ENCODE results near the gene PRSS33.

PRSS33 gene

DNA sequence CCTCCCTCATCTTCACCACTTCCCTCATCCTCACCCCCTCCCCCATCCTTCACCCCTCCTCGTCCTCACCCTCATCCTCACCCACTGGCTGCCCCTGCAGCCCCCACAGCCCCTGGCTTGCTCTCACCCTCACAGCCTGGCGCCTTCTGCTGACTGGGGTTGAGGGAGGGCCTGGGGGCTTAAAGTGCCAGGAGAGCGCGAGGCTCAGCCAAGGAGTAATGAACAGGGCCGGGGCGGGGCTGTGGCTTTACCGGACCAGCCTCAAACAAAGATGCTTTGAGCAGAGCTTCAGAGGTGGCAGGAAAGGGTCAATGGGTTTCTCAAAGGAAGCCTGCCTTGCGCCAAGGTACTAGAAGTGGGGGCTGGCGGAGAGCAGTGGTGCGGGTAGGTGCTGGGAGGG, at the start of gene PRSS33:
Gene PRSS33 (minus strand): TSS at position 155 of the 400 bp plus-strand sequence. CDS start 1,013 bp downstream, outside the sequence.
- DNase-seq, result no peak

- DNase-seq, result no peak
These were observed 49.5 kb upstream of the PRSS33 start for GRCh38 chr16:2836646-2837508.

- DNase-seq, result no peak
These were observed 48.5 kb upstream of the PRSS33 start for GRCh38 chr16:2835638-2836493.

DNA sequence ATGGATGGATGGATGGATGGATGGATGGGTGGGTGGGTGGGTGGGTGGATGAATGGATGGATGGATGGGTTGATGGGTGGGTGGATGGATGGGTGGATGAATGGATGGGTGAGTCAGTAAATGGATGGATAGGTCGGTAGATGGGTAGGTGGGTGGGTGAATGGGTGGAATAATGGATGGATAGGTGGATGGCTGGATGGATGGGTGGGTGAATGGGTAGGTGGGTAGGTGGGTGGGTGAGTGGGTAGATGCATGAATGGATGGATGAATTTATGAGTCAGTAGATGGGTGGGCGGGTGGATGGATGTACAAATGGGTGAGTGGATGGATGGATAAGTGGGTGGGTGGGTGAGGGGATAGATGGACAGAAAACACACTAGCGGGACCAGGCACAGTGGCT, 47.6 kb upstream of the PRSS33 start:
- no peak for DNase-seq

DNA sequence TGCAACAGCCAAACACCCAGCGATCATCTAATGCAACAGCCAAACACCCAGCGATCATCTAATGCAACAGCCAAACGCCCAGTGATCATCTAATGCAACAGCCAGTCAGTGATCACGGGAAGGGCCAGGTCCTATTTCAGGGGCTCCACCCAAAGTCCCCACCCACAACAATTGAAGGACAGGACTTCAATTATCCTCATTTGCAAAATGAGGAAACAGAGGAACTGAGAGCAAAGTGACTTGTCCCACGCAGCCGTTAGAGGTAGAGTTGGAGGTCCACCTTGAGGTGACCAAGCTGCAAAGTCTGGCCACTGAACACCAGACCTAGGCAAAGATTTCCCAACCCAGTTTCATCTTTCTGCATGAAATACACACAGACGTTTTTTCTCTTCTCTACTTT, 46.4 kb upstream of the PRSS33 start:
- no peak for DNase-seq

DNA sequence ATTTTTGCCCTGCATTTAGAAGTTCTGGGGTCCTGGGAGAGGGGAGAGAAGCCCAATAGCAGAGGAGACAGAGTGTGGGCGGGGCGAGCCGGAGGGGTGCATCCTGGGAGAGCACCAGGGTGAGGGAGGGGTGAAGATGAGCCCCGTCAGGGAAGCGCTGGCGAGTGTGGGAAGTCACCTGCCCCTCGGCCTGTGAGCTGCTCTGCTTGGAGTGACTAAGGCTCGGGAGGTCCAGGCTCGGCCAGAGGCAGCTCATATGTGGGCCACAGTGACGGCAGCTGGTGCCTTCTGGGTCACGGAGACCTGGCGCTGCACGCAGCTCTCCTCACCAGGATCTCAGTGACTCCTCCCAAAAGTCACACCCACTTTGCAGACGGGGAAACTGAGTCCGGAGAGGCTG, 43.8 kb upstream of the PRSS33 start:
- DNase-seq, result no peak

GRCh38 chr16:2830355-2830695, 43.0 kb upstream of the PRSS33 start:
- DNase-seq, result no peak

DNA sequence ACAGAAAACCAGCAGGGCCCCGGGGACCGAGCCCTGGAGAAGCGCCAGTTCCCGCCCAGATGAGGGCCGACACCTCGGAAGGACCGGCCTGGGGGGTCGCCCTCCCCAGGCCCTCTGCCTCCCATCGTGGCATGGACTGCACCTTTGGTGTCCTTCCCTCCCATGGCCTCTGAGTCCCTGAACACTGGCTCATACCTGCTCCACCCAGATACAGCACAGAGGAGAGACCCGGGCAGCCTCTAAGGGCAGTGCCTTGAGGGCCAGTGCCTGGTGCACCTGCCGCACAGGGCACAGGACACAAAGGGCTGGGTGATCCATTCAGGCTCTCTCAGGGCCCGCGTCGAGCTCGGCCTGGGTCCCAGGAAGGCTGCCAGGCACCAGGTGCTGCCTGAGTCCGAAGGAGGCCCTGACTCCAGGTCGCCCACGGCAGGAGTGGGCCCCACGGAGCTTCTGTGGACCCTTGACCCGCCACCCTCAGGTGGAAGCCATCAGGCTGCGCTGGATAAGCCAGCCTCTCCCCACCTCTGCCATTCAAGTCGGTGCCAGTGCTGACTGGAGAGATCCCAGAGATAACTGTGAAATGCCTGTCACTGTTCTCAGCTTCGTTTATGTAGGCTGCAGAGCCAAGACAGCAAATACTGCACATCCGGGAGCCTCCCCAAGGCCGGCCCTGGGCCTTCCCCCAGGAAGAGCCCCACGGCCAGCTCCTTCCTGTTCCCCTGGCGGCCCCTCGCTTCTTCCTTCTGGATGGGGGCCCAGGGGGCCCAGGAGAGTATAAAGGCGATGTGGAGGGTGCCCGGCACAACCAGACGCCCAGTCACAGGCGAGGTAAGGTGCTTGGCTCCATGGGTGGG, 42.4 kb upstream of the PRSS33 start, which contains the start of gene ZG16B:
Gene ZG16B (plus strand): TSS at position 803 of the 854 bp plus-strand sequence. CDS start 139 bp downstream, outside the sequence.
- DNase-seq, result no peak

DNA sequence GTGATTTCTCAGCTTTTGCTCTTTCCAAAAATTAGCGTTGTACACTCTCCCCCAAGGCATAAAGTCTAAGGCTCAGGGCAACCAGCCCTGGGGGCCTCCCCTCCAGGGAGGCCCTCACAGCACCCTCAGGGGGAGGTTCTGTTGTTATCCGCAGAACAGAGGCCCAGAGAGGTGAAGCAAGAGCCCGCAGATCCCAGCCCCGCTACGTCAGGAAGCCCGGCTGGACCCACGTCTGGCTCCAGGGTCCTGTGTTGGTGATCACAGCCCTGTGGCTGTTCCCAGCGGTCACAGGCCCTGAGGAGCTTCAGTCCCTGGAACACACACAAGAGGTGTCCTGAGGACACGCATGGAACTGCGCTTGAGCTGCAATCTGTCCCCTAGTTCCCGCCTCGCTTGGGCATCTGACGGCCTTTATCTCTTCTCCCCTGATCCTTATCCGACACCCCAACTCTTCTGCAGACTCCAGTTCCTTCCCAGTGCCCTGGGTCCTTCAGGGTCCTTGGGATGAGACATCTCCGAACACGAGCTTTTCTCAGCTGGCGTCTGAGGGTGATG, 41.6 kb upstream of the PRSS33 start:
- DNase-seq, result no peak

- no peak for DNase-seq
These were observed 41.1 kb upstream of the PRSS33 start for GRCh38 chr16:2828521-2828840.

DNA sequence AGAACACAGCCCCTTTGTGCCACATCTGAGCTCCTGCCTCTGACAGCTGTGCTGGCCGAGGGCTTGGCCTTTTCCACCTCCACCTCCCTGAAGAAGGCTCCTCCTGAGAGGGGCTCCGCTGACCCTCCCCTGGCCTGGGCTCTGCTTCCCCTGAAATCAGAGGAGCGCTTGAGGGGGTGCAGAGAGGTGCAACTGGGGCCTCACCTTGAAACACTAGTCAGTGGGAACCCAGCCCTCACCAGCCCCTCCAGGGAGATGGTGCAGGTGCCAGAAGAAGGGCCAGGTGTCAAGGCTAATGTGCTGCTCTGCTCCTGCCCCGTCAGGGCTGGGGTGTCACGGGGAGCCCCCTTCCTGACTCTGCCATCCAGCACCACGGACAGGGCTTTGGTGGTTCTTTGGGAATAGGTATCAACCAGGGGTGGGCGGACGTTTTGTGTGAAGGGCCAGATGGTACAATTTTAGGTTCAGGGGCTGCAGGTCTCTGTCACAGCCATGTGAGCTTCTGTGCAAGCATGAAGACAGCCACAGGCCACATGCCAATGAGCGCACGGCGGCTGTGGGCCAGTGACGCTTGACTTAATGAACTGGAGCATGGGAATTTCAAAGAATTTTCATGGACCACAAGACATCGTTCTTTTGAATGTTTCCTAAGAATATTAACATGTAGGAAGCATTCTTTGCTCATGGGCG, 40.6 kb upstream of the PRSS33 start:
- no peak for DNase-seq

DNA sequence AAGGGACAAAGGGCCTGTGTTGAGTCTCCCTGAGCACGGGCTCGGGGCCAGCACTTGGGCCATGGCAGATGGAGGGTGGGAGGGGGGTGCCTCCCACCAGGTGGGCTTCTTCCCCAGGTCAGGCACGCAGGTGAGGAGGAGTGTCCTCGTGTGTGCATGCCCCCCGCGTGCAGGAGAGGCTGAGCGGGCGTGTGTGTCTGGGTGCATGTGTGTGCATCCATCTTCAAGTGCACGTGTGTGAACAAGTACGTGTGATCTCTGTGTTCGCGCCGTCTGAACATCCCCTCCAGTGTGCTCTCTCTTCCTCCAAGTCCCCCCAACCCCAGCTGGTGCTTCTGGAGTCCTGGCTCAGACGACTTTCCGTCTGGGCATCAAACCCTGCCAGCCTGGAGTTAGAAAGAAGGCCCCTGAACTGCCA, 40.0 kb upstream of the PRSS33 start:
- peak in 3 of 56 donors; percentile 9 to 28 (median 11) for DNase-seq

GRCh38 chr16:2826591-2827373, 39.4 kb upstream of the PRSS33 start:
- DNase-seq, result no peak

DNA sequence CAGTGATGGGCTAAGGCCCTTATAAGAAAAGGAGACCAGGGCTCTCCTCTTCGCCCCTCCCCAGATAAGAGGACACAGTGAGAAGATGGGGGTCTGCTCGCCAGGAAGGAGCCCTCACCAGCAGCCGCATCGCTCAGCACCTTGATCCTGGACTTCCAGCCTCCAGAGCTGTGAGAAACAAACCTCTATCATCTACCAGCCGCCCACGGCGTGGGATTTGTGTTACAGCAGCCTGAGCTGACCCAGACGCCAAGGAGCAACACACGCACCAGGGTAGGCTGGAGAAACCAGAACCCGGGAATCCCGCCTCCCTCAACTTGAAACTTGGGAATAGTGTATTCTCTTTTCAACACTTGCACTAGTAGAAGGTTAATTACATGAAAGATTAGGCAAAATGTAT, 38.5 kb upstream of the PRSS33 start:
- DNase-seq, result no peak

GRCh38 chr16:2825049-2825742, 37.8 kb upstream of the PRSS33 start:
- DNase-seq, result no peak

GRCh38 chr16:2824626-2825025, 37.3 kb upstream of the PRSS33 start:
- no peak for DNase-seq

- DNase-seq, result no peak
These were observed 35.1 kb upstream of the PRSS33 start for GRCh38 chr16:2822496-2822895.

DNA sequence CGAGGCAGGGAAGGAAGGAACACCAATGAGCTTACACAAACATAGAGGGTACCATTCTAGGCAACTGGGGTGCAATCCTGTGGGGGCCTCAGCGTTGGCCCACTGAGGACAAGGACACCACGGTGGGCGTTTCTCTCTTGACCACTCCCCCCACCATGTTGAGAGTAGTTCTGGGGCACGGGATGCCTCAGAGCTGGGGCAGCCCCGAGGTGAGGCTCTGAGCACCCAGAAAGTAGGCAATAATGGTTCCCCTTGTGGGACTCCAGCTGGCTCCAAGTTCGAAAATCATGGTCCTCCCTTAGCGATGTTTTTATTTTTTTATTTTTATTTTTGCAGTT, 34.8 kb upstream of the PRSS33 start:
- no peak for DNase-seq

GRCh38 chr16:2821487-2822157, 34.3 kb upstream of the PRSS33 start:
- no peak for DNase-seq

All from nucleus accumbens (tissue), 56 donors.